A172 (cell line): ENCODE results near the gene FGFBP1. TPM values are rescaled to one million over a fixed set of nuclear protein-coding genes. Genes with fewer than 3 reads are reported as not detected.

Source experiments
- DNase-seq: peaks from one replicate; pipeline ENCODE4 v3.0.0-alpha.2; 2015; ENCODE audit warnings: low spot score
- total RNA-seq: library from RNA; depleted of rRNA; stranded (reverse); fragments of >200 nt; shearing (Covaris generic); gene quantifications from 2 replicates; pipeline ENCODE4 v1.2.3, GENCODE V29; 2014; rRNA removed

FGFBP1 gene
- total RNA-seq, 1 experiment from 2014 or later: 0.31 TPM

GRCh38 chr4:15912961-15913630 is 25.4 kb downstream of the FGFBP1 start:
- no peak for DNase-seq

DNA sequence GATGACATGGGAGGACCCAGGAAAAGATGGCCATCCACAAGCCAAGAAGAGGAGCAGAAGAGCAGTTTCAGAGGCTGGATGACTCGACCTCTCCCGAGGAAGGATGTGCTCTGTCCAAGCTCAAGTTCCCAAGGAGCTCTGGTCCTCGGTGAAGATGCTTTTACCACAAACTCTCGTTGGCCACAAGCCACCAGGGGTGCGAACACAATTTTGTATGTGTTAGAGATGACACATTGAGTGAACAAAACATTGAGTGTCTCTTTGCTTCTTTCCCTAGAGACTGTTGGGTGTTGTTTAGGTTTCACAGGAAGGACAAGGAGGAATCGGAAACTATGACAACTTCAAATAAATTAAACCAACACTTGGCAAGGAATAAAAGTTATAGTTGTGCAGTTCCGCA is 26.3 kb downstream of the FGFBP1 start:
- no peak for DNase-seq

GRCh38 chr4:15910155-15910940 is 28.2 kb downstream of the FGFBP1 start:
- DNase-seq: no peak

- DNase-seq: no peak
Measured at GRCh38 chr4:15907430-15907829, 31.1 kb downstream of the FGFBP1 start.

DNA sequence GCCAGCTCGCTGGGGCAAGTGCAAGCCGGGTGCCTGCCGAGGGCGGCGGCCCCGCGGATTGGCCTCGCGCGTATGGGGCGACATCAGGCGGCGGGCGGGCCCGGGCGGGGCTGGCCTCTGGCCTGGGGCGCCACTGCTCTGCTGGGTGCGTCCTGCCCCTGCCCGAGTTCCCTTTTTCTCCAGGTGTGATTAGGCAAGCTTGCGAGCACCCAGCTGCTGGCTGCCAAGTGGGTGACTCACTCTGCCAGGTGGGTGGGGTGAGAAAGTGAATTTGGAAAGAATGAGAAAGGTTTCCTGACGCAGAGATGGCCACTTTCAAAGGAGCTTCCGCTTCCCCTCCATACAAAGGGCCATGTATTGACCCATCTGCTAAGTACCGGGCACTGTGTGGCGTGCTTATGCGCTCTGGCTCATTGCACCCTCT is 32.5 kb downstream of the FGFBP1 start:
- peak; percentile 47 for DNase-seq

DNA sequence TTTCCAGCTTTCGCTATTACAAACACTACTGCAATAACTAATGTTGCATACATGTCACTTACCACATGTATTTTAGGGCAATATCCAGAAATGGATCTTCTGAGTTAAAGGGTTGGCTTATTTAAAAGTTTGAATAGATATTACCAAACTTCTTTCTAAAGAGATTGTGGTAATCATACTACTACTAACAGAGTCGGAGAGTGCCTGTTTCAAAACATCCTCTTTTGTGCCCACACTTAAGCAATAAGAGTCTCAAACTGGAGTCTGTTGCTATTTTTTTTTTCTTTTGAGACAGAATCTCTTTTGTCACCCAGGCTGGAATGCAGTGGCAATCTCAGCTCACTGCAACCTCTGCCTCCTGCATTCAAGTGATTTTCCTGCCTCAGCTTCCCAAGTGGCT is 35.8 kb downstream of the FGFBP1 start:
- no peak for DNase-seq

GRCh38 chr4:15901998-15902397 is 36.5 kb downstream of the FGFBP1 start:
- DNase-seq: no peak

DNA sequence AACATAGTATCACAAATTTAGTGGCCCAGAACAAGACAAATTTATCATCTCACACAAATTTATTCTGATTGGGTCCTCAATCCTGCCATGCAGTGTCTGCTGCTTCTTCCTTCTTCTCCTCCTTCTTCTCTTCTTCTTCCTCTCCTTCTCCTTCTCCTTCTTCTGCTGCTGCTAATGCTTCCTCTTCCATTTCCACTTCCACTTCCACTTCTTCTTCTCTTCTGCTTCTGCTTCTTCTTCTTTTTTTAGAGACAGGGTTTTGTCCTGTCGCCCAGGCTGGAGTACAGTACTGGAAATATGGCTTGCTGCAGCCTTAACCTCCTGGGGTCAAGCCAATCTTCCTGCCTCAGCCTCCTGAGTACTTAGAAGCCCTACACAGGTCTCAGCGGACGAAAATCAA is 37.5 kb downstream of the FGFBP1 start:
- no peak for DNase-seq

DNA sequence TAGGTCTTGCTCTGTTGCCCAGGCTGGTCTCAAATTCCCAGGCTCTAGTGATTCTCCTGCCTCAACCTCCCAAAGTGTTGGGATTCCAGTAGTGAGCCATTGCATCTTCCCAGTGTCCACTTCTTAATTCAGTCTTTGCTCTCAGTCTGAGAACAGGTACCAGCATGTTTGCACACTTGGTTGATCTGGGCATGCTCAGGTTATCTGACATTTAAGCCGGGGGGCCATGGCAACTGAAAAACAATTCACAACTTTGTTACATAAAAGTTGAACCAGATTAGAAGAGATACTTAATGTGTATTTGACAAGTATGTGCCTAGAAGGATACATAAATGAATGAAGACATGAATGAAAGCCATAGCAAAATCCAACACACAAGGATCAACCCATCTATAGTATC is 39.0 kb downstream of the FGFBP1 start:
- DNase-seq: no peak

DNA sequence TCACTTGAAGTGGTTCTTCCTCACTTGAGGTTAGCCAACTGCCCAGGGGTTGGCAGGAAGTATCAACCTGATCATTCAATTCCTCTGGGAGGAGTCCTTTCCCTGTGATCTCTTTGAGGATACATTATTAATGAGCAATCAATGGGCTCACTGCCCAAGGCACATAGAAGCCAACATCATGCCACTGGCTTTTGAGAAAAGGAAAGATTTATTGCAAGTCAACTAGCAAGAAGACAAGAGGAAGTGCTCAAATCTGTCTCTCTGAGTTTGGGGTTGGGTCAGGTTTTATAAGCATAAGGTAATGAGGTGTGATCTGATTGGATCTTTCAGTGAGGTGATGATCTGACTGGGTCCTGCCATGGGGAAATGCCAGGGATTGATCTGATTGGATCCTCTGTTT is 39.6 kb downstream of the FGFBP1 start:
- DNase-seq: no peak

DNA sequence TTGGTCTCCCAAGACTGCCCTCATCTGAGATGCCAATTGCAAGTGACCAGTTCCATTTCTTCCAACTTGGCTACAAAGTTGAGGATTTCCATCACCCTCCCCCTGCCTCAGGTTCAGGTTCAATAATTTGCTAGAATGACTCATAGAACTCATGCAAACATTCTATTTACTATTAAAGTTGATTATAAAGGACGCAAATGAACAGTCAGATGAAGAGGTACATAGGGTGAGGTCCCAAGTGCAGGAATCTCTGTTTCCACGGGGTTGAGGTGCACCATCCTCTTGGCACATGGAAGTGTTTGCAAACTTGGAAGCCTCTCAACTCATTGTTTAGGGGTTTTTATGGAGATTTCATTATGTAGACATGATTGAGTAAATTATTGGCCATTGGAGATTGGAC is 41.0 kb downstream of the FGFBP1 start:
- DNase-seq: no peak

GRCh38 chr4:15894921-15895916 is 43.3 kb downstream of the FGFBP1 start:
- no peak for DNase-seq

DNA sequence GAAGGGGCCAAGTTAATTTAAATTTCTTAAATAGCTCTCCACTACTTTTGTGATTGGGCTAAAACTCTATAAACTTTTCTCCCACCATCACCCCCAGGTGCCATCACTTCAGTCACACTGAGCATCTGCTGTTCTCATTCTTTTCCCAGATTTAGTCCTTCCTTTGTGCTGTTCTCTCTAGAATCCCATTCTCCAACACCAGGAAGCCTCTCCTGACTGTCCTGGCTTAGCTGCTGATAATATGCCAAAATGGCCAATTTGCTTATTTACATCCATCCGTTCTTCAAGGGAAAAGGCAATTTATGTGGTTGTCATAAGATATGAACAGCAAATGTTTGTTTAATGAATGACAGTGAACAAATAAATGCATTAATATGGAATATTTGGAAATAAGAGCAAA is 44.1 kb downstream of the FGFBP1 start:
- DNase-seq: no peak

DNA sequence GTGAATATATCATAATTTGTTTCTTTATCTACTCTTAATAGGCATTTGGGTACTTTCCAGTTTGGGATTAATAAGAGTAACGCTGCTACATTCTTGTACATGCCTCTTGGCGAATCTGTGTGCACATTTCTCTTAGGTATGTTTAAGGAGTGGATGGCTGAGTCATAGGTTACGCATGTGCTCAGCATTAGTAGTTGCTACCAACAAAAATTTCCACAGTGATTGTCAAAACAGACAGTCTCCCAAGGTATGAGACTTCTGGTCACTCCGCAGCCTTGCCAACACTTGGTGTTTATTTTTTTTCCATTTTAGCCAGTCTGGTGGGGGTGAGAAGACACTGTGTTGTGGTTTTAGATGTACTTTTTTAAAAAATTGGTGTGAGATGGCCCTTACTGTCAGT is 44.6 kb downstream of the FGFBP1 start:
- DNase-seq: peak; percentile 86

DNA sequence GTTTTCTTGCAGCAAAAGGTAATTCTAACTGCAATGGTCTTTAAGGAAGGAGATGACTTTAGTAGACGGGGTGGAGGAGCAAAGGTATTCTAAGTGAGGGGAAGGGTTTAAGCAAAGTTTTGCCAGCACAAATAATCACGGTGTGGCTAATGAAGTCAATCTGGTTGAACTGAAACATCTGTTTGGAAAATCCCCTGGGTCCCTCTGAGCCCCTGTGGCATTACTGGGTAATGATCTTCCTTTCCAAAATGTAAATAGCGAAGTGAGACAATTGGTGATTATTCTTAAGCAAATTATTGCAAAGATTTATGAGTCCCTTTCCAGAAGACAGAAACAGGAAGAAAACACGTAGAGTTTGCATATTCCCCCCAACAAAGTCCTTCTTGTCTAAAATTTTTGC is 47.2 kb downstream of the FGFBP1 start:
- DNase-seq: no peak

- DNase-seq: no peak
Measured at GRCh38 chr4:15890246-15890829, 48.2 kb downstream of the FGFBP1 start.

GRCh38 chr4:15888515-15888914 is 50.0 kb downstream of the FGFBP1 start:
- no peak for DNase-seq

Other genes starting within 250 kb of the FGFBP1 start
- not detected in 2 replicates for gene BST1, start 235.7 kb downstream of the FGFBP1 start, total RNA-seq
- not detected in 2 replicates for gene CD38, start 160.4 kb downstream of the FGFBP1 start, total RNA-seq
- gene FGFBP2, start 24.4 kb upstream of the FGFBP1 start, total RNA-seq: not detected in 2 replicates
- 0.02 TPM in 1 of 2 replicates, not detected in the other for gene PROM1, start 145.3 kb upstream of the FGFBP1 start, total RNA-seq